Motor neuron (in vitro differentiated cells): Measurements from ENCODE around the gene CCDC57. TPM values are rescaled to one million over a fixed set of nuclear protein-coding genes. Genes with fewer than 3 reads are reported as not detected.

Source experiments
- ATAC-seq, 8 experiments: fragments of 200-7000 bp; cut with Tn5 transposase; replicated peaks in 6 of 8; 2 replicates each; pipeline ENCODE4 v1.8.0; 2021; ENCODE audit warnings: mild to moderate bottlenecking in 8 of 8, moderate library complexity in 8 of 8
- H3K27ac ChIP-seq, 2 donors: fragments of 250-450 bp; sonication (Bioruptor Pico); 2 replicates each; pipeline ENCODE4 v1.9.0; 2021; ENCODE audit warnings: antibody characterized with exemption in 2 of 2, mild to moderate bottlenecking in 2 of 2, moderate library complexity in 1 of 2
- H3K4me1 ChIP-seq, 2 donors: fragments of 250-450 bp; sonication (Bioruptor Pico); replicated peaks in 1 of 2; 2 replicates each; pipeline ENCODE4 v1.6.1; 2021; ENCODE audit warnings: antibody characterized with exemption in 2 of 2, mild to moderate bottlenecking in 2 of 2, moderate library complexity in 1 of 2
- H3K4me3 ChIP-seq, 5 donors: fragments of 250-450 bp; sonication (Bioruptor Pico); 2 replicates each; pipeline ENCODE4 v1.9.0; 2021; ENCODE audit warnings: antibody characterized with exemption in 5 of 5, mild to moderate bottlenecking in 5 of 5, moderate library complexity in 4 of 5
- WGBS, 10 experiments: fragments of 450-650 bp; shearing (Covaris generic); methylation state at CpG; one replicate each; pipeline ENCODE4 v1.0.0; 2022; 5-methylcytosine and 5-hydroxymethylcytosine counted together
- in situ Hi-C, 9 experiments: fragments of 400-800 bp; cut with MboI; loops; one replicate each; pipeline ENCODE4 v1.15.0; 2021; ENCODE audit warnings: low sequenced_read_pairs in 9 of 9, low pct_unique_long_range_greater_than_20kb in 2 of 9; ENCODE audit not compliant: unreplicated experiment in 9 of 9
- total RNA-seq, 8 experiments: library from RNA; unstranded; fragments of 300-600 nt; gene quantifications; 2 replicates each; pipeline versions ENCODE4 v1.2.3 to v1.2.4, GENCODE V29; 2022

CCDC57 gene
- total RNA-seq, 8 experiments from 2014 or later: 13.6 to 68.8 (median 26.1) TPM

DNA sequence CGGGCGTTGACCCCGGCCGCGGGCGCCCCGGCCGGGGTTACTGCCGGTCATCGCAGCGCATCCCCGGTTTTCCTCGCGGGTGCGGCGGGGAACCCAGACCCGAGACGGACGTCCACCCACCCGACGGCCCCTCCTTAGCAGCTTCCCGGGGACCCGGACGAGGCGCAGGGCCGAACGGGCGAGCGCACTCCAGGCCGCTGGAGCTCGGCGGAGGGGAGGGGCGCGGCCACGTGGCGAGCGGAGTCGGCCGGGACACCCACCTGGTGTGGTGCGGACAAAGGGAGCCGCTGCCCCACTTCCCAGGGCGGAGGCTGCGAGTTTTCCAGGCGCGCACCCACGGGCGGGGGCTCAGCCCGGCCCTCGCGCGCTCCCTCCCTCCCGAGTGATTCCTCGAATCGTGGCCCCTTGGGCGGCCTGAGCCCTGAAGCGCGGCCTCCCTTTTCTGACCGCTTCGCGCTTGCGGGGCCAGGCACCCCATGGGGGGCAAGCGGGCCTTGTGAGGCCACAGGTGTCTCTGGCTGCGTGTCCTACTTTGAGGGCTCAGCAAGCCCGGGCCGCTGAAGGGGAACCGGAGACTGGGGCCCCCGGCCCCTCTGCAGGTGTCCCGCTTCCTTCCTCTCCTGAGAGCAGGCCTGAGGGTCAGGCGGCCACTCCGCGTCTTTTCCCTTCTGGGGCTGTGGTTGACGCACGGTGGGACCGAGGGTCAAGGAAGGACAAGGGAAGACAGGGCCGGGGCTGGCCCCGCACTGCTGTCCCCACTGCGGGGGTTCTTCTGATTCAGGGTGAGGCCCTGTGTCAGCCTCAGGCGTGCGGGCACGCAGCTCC is 113.5 kb downstream of the CCDC57 start:
- in situ Hi-C loops: no loop called here
- Histone ChIP-seq H3K27ac (peak overlapping the region; percentile 95 to 97), H3K4me3 (peak overlapping the region; percentile 53 to 92 (median 75)), H3K4me1 (peaks cover 37 to 43% of the 10 kb centered on the region in 2 donors)
- peak; percentile 3 to 47 (median 27) for ATAC-seq
- 0 to 35% (median 9%) methylated on average over 2 to 9 of the region's 80 CpGs; no CpG with 5 or more reads in 4 of the 10 experiments for WGBS, 10 experiments

DNA sequence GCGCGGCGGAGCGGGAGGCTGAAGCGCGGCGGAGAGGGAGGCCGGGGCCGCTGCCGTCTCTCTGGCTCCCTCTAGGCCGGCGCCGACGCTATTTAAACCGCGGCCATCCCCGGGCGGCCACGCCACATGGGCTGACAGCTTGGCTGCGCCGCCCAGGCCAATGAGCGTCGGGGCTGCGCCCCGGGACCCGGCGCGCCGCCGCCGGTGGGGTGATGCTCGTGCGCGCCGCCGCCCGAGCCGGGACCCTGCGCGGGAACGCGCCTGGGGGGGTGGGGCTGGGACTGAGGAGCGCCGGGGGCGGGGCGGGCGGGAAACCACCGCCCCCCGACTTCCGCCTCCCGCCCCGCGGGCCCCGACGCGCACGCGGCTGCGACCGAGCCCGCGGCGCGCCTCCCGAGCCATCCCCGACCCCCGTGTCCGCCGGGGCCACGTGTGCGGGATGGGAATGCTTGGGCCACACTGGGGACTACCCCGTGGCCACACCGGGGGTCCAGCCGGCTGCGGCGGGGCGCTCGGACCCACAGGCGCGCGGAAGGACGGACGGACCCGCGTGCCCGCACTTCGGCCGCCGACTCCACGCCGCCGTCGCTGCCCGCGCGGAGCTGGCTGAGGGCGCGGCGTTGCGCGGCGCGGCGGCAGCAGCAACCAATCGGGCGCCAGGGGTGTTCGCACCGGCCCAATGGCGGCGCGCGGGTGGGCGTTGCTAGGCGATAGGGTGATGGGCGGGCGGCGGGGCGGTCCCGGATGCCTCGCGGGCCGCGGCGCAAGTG is 114.3 kb downstream of the CCDC57 start, which contains the start of gene FASN:
FASN (minus strand) TSS at position 68 of the 770 bp plus-strand sequence. CDS start 1,791 bp downstream, outside the sequence.
- Histone ChIP-seq H3K4me3 (peak within 1 kb of the TSS; percentile 53 to 92 (median 75)), H3K27ac (peak within 1 kb of the TSS; percentile 95 to 97), H3K4me1 (peaks cover 29 to 36% of the 10 kb centered on the region in 2 donors)
- 0% methylated on average over 2 of the region's 124 CpGs; no CpG with 5 or more reads in 9 of the 10 experiments for WGBS, 10 experiments
- peak; percentile 60 to 81 (median 76) for ATAC-seq
- in situ Hi-C loops: no loop called here

DNA sequence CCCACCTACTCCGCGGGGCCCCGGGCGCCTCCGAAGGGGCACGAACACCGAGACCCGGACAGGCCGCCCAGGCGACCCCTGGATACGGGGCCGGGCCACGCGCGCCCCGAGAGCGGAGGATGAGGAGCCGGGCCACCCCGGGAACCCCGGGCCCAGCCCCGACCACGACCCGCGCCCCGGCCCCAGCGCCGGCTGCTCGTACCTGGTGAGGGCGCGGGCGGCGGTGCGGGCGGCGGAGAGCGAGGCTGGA is 114.8 kb downstream of the CCDC57 start:
- in situ Hi-C loops: no loop called here
- Histone ChIP-seq H3K4me1 (peaks cover 24 to 30% of the 10 kb centered on the region in 2 donors), H3K4me3 (peak overlapping the region; percentile 53 to 92 (median 75)), H3K27ac (peak overlapping the region; percentile 95 to 97)
- WGBS, 10 experiments: no CpG with 5 or more reads among the region's 36 CpGs
- ATAC-seq: peak in 3 of 8 experiments; percentile 6 to 10 (median 7)

DNA sequence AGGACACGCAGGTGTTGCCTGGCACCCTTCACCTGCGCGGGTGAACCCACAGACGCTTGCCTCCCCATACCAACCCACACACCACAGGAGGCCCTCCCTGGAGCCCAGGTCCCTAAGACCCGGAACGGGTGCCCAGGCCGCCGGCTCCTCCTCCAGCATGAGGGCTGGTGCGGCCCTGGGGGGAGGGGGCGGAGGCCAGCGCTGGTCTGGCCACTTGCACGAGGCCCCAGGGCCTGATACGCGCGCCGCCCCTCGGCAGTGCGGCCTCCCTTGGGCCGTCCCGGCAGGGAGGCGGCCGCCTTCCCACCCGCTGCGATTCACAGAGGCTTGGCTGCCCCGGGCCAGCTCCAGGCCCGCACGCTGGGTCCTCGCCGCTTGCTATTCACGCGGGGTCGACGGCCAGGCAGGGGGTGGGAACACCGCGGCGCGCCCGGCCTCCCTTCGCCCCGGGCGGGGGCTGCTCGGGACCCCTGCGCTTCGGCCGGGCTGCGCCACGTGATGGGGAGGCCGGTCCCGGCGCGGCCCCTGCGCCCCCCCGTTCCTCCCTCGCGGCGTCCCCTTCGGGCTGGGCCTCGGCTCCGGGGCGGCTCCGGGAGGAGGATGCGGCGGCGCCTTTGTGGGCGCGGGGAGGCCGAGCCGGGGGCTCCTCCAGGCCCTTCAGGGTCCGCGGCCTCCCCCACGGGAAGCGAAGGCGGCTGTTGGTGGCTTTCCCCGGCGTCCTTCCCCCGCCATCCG is 115.3 kb downstream of the CCDC57 start:
- peak; percentile 3 to 12 (median 6) for ATAC-seq

DNA sequence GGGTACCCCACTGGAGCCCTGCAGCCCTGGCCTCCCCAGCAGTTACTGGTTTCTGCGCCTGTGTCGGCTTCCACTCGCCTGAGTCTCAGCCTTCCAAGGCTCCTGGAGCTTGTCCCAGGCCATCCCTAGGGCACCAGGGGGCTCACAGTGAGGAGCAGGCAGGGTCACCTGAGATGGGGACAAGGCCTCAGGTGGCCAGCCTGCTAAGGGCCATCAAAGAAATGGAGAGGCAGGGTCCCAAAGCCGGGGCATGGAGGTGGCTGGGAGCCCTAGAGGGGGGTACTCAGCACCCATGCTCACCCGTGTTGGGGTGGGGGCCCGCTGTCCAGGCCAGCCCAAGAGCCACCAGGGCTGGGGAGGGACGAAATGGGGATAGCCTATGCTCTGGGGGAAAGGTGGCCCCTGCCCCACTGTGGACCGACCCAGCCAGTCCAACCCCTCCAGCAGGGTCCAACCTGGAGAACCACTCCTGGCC is 115.9 kb downstream of the CCDC57 start:
- ATAC-seq: no peak
- 0 to 50% (median 0%) methylated on average over 1 to 3 of the region's 8 CpGs; no CpG with 5 or more reads in 7 of the 10 experiments for WGBS, 10 experiments
- in situ Hi-C loops: no loop called here
- peak overlapping the region; percentile 53 to 92 (median 75) for H3K4me3 ChIP-seq
- H3K27ac ChIP-seq: peak overlapping the region; percentile 95 to 97
- peaks cover 20 to 26% of the 10 kb centered on the region in 2 donors for H3K4me1 ChIP-seq

More for the DNA sequence above, 115.3 kb downstream of the CCDC57 start:
- Histone ChIP-seq H3K4me1 (peaks cover 20 to 26% of the 10 kb centered on the region in 2 donors), H3K27ac (peak overlapping the region; percentile 95 to 97), H3K4me3 (peak overlapping the region; percentile 53 to 92 (median 75))
- in situ Hi-C loops: no loop called here
- WGBS, 10 experiments: 0% methylated on average over 1 of the region's 77 CpGs; no CpG with 5 or more reads in 8 of the 10 experiments

DNA sequence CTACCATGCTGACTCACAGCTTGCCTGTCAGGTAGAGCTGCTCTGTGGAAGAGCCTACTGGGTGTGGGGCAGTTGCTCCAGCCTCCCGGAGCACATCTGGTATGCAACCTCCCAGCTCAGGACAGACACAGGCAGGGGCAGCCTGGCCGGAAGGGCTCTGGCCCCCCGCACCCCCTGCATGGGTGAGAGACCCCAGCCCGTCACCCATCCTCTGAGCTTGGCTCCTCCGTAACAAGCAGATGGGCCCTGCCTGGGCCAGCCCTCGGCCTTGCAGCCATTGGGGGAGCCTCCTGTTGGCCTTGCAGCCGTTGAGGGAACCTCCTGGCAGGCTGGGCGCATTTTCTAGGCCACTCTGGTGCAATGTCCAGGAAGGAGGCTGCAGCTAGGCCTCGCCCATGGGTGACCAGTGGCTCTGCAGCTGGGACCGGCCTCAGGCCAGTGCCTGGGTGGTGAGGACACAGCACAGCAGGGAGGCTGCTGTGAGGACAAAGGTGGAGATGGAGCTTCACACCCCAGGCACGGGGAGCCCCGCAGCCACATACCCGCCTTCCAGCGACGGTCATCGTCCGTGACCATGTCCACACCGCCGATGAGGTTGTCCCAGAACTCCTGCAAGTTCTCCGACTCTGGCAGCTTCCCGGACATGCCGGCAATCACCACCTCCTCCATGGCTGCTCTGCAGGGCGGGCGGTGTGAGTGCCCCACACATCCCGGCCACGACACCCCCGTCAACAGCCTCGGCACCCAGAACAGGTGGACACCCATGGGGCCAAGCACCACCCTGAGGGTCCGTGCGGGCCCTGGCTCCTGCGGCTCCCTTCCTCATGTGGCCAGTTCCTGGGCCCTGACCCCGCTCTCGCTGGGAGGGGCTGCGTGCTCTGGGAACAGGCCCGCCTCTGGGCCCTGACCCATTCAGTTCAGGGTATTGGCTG is 116.6 kb downstream of the CCDC57 start:
- WGBS, 10 experiments: 60 to 93% methylated on average over 1 to 3 of the region's 35 CpGs; no CpG with 5 or more reads in 8 of the 10 experiments
- in situ Hi-C loops: no loop called here
- Histone ChIP-seq H3K4me1 (peaks cover 20 to 26% of the 10 kb centered on the region in 2 donors), H3K27ac (peak overlapping the region; percentile 95 to 97), H3K4me3 (peak overlapping the region; percentile 53 to 92 (median 75))
- no peak for ATAC-seq

DNA sequence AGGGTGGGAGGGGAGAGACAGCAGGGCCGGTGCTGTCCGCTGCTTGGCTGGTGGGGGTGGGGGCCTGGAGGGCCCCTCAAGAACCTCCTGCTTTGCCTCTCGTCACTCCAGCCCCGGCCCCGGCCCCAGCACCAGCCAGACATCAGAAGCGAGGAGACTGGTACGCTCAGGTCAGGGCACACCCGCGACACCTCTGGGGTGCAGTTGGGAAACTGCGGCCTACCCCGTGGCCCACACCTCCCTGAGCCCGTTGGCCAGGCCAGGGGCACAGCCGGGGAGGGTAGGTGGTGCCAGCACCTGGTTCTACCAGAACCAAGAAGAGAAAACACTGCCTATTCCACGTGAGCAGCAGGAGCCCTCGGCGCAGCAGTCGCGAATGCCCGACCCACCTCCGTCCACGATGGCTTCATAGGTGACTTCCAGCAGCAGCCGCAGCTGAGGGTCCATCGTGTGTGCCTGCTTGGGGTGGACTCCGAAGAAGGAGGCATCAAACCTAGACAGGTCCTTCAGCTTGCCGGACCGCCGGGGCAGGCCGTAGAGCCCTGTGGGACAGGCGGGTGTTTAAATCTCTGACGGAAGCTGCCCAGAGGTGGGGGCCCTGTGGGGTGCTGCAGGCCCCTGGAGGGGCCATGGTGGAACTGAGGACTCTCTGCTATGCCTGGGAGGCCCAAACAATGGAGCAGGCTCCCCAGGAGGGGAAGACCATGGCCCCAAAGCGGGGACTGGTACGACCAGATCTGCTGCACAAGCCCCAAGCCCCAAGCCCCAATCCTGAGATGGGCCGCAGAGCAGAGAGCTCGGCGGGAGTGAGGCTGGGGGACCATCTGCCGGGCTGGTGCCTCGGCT is 117.5 kb downstream of the CCDC57 start:
- Histone ChIP-seq H3K27ac (no peak overlapping the region), H3K4me1 (peaks cover 20 to 25% of the 10 kb centered on the region in 2 donors), H3K4me3 (no peak overlapping the region)
- ATAC-seq: no peak
- in situ Hi-C loops: no loop called here
- WGBS, 10 experiments: 50 to 80% (median 65%) methylated on average over 1 to 5 of the region's 37 CpGs; no CpG with 5 or more reads in 6 of the 10 experiments

DNA sequence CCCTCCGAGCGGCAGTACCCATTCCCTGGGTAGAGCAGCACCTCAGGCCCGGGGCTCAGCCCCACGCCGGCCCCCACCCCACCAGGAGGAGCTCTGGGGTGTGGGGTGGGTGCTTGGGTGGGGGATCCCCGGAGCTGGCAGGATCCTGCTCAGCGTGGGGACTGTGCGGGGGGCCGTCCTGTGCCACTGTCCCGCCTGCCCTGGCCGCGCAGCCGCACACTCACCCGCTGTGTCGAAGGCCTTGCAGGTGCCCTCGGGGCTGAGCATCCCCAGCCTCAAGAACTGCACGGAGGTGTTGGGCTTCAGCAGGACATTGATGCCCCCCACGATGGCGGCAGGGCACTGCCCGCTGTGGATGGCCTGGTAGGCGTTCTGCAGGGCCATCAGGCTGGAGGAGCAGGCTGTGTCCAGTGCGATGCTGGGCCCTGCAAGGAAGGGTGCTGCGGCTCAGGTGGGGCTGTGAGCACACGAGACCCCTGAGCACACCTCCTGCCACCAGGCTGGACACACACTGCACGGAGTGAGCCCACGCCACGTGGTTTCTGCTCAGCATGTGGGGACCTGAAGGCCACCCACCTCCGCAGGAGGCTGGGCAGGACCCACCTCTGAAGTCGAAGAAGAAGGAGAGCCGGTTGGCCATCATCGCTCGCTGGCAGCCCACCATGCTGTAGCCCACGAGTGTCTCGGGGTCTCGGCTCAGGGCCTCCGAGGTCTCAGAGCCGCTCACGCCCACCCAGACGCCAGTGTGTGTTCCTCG is 119.5 kb downstream of the CCDC57 start:
- no peak for ATAC-seq
- in situ Hi-C loops: no loop called here
- H3K4me3 ChIP-seq: no peak overlapping the region
- H3K27ac ChIP-seq: no peak overlapping the region
- WGBS, 10 experiments: 80 to 100% (median 100%) methylated on average over 1 to 8 of the region's 40 CpGs; no CpG with 5 or more reads in 4 of the 10 experiments
- H3K4me1 ChIP-seq: peaks cover 10 to 14% of the 10 kb centered on the region in 2 donors

DNA sequence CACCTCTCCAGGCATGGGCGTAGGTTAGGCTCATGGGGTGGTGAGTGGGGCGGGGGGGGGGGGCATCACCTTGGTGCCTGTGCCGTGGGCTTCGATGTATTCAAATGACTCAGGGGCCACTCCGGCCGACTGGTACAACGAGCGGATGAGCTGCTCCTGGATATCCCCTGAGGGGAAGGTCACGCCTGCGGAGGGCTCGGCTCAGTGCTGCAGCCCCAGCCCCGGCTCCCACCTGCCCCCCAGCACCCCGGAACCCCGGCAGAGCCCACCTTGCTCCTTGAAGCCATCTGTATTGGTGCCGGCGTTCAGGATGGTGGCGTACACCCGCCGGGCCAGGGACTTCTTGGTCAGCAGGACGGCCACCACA is 120.0 kb downstream of the CCDC57 start:
- no CpG with 5 or more reads among the region's 20 CpGs for WGBS, 10 experiments
- no peak overlapping the region for H3K4me3 ChIP-seq
- ATAC-seq: no peak
- in situ Hi-C loops: no loop called here
- no peak overlapping the region for H3K27ac ChIP-seq
- peaks cover 10 to 14% of the 10 kb centered on the region in 2 donors for H3K4me1 ChIP-seq

DNA sequence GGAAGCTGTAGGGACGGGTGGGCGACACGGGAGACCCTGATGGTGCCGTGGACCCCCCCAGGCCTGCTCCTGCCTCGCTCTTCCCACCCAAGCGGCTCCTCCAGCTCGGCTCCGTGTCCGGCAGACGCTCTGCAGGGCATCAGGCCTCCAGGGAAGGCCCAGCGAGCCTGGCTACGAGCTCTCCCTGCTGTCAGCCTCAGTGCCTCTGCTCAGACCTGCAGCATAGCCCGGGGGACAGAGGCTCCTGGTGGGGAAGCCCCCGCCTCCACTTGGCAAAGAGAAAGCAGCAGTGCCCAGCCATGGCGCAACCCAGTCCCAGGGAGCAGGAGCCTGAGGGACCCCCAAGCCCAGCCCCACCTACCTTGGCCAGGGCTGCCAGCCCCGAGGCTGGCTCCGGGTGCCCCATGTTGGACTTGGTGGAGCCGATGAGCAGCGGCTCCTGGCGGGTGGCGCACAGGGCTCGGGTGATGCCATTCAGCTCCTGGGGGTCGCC is 120.5 kb downstream of the CCDC57 start:
- WGBS, 10 experiments: 90% methylated on average over 8 of the region's 23 CpGs; no CpG with 5 or more reads in 9 of the 10 experiments
- no peak for ATAC-seq
- H3K4me1 ChIP-seq: peaks cover 10 to 14% of the 10 kb centered on the region in 2 donors
- H3K4me3 ChIP-seq: no peak overlapping the region
- in situ Hi-C loops: no loop called here
- no peak overlapping the region for H3K27ac ChIP-seq
